Osteocyte (in vitro differentiated cells): Measurements from ENCODE around the gene TTLL11. TPM values are rescaled to one million over a fixed set of nuclear protein-coding genes. Genes with fewer than 3 reads are reported as not detected.

Experiments used
- DNase-seq: peaks from one replicate; pipeline ENCODE4 v3.0.0; 2021; ENCODE audit warnings: mixed read lengths; ENCODE audit not compliant: unreplicated experiment; ENCODE audit errors: extremely low spot score
- H3K27ac Mint-ChIP-seq: one replicate; pipeline ENCODE4 v1.8.0; 2021; ENCODE audit warnings: mild to moderate bottlenecking, mixed read lengths; ENCODE audit not compliant: unreplicated experiment
- H3K27me3 Mint-ChIP-seq: one replicate; pipeline ENCODE4 v1.8.0; 2021; ENCODE audit warnings: mixed read lengths; ENCODE audit not compliant: unreplicated experiment
- H3K36me3 Mint-ChIP-seq: one replicate; pipeline ENCODE4 v1.8.0; 2021; ENCODE audit warnings: mixed read lengths; ENCODE audit not compliant: unreplicated experiment
- H3K4me1 Mint-ChIP-seq: one replicate; pipeline ENCODE4 v1.8.0; 2021; ENCODE audit warnings: mixed read lengths; ENCODE audit not compliant: unreplicated experiment
- H3K4me3 Mint-ChIP-seq: one replicate; pipeline ENCODE4 v1.8.0; 2021; ENCODE audit warnings: mild to moderate bottlenecking, moderate library complexity, mixed read lengths; ENCODE audit not compliant: unreplicated experiment
- H3K9me3 Mint-ChIP-seq: one replicate; pipeline ENCODE4 v1.8.0; 2021; ENCODE audit warnings: mixed read lengths; ENCODE audit not compliant: unreplicated experiment
- total RNA-seq: library from RNA; stranded (reverse); gene quantifications from 2 replicates; pipeline ENCODE4 v1.2.1, GENCODE V29; 2021
- TF ChIP-seq, protein P1 (sequence below): fragments of 200-600 bp; sonication (generic); IDR thresholded peaks from 2 replicates; pipeline ENCODE4 v1.5.0; 2021; ENCODE audit warnings: antibody characterized with exemption, mild to moderate bottlenecking, moderate library complexity

TTLL11 gene
- total RNA-seq, 1 donor from 2014 or later: 6.0 TPM

DNA sequence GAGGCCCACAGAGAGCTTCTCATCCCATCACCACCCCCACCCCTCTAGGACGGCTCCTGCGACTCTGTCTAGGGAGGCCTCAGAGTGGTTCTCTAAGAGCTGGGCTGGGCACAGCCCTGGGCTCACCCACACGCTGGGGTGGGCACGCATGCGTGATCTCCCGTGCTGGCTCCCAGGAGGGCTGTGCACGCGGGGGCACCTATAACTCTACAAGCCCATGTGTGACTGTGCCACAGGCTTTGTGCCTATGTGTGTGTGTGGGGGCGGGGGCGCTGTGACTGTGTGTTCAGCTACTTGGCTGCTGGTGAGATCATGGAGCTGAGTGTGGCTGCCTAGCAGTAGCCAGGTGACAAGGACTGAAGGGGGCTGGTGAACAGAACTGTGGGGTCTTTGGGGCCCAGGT lies 34.3 kb upstream of the TTLL11 start:
- DNase-seq: no peak
- TF ChIP-seq, protein P1, sequence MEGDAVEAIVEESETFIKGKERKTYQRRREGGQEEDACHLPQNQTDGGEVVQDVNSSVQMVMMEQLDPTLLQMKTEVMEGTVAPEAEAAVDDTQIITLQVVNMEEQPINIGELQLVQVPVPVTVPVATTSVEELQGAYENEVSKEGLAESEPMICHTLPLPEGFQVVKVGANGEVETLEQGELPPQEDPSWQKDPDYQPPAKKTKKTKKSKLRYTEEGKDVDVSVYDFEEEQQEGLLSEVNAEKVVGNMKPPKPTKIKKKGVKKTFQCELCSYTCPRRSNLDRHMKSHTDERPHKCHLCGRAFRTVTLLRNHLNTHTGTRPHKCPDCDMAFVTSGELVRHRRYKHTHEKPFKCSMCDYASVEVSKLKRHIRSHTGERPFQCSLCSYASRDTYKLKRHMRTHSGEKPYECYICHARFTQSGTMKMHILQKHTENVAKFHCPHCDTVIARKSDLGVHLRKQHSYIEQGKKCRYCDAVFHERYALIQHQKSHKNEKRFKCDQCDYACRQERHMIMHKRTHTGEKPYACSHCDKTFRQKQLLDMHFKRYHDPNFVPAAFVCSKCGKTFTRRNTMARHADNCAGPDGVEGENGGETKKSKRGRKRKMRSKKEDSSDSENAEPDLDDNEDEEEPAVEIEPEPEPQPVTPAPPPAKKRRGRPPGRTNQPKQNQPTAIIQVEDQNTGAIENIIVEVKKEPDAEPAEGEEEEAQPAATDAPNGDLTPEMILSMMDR: no peak
- H3K27ac Mint-ChIP-seq: no peak overlapping the region
- no peaks in the 10 kb centered on the region for H3K36me3 Mint-ChIP-seq
- H3K4me1 Mint-ChIP-seq: peaks cover 14% of the 10 kb centered on the region
- no peak overlapping the region for H3K4me3 Mint-ChIP-seq
- H3K9me3 Mint-ChIP-seq: no peaks in the 10 kb centered on the region
- H3K27me3 Mint-ChIP-seq: peaks cover 15% of the 10 kb centered on the region

DNA sequence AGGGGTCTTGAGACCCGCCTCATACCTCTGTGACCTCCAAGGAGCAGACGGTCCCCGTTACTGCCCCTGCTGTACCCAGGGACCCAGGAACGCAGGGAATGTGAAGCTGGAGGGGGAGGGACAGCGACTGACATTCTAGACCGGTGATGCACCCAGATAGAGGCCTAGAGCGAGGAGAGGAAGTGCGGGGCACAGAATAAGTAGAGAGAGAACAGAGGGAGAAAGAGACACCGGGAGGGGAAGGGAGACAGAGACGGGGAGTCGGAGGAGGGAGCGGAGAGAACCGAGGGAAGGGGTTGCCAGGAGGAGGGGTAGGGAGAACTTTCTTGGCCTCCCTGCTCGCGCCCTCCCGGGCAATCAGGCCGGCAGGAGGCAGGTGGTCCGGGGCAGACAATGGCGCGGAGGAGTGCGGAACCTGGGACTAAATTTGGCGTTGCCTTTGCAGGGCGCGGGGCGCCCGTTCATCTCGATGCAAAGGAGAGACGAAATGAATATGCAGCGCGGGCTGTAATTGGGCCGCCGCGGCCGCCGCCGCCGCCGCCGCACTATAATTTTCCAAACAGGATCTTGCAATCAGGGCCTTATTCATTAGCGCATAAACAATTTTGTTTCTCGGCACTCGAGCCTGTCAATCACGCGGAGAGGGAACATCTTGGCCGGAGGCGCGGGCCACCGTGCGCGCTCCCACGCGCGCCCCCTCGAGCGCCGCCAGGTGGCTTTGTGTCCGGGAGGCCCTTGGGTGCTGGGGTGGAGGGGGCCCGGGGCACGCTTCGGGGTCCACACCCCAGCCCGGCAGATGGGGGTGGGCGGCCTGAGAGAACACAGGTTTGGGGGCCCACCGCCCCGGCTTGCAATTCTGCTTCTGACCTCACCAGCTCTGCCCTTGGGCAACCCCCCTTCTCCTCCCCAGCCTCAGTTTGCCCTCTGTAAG lies 33.5 kb upstream of the TTLL11 start:
- peaks cover 14% of the 10 kb centered on the region for H3K4me1 Mint-ChIP-seq
- TF ChIP-seq, protein P1: peak; percentile 6
- H3K27ac Mint-ChIP-seq: no peak overlapping the region
- H3K4me3 Mint-ChIP-seq: peak overlapping the region; percentile 51
- H3K27me3 Mint-ChIP-seq: peaks cover 11% of the 10 kb centered on the region
- H3K9me3 Mint-ChIP-seq: no peaks in the 10 kb centered on the region
- DNase-seq: no peak
- no peaks in the 10 kb centered on the region for H3K36me3 Mint-ChIP-seq

DNA sequence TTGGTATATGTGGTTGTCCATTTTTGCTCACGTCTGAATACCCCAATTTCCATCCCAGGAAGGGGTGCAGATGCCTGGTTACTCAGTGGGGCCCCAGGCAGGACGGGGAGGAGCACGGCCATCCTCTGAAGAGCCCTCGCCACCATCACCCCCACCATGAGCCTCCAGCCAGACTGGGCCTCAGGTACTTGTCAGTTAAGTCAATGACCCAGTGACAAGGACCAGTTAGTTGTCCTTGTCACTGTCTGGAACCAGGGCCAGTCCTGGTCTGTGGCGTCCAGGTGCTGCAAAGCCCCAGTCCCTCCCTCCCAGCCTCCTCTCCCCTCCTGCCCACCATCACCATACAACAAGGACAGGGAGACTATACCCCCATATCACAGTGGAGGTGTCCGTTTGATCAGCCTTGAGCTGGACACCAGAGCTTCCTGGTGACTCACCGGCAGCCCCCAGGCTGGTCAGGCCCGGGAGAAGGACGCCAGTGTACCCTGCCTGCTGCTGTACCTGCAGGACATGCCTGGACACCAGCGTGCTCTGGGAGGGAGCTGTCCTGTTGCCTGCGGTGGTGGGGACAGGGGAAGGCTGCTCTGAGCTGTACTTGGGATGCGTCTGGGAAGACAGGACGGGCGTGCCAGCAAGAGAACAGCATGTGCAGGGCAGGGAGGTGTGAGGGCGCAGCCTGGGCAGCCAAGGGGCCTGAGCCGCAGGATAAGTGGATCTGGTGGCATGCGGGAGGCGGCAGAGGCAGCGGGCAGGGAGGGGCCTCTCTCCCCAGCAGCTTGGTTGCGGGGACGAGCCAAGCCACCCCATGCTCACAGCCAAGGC lies 32.6 kb upstream of the TTLL11 start:
- H3K36me3 Mint-ChIP-seq: no peaks in the 10 kb centered on the region
- no peak for DNase-seq
- no peak overlapping the region for H3K27ac Mint-ChIP-seq
- peaks cover 11% of the 10 kb centered on the region for H3K27me3 Mint-ChIP-seq
- peaks cover 14% of the 10 kb centered on the region for H3K4me1 Mint-ChIP-seq
- H3K9me3 Mint-ChIP-seq: no peaks in the 10 kb centered on the region
- H3K4me3 Mint-ChIP-seq: no peak overlapping the region
- TF ChIP-seq, protein P1: no peak

DNA sequence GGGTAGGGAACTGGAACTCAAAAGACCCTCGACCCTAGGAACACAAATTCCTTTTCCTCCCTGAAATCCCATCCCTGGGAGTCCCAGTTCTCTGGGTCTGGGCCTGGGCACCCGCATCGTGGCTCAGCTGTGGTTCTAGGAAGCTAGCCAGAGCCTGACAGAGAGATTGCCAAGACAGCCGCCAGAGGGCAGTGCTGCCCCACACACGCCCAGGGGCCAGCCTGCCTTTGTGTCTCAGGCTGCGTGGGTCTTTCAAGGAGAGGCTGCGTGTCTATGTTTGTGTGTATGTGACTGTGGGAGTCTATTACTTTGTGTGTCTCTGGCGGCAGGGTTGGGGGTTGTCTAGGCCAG lies 32.0 kb upstream of the TTLL11 start:
- peaks cover 11% of the 10 kb centered on the region for H3K27me3 Mint-ChIP-seq
- no peaks in the 10 kb centered on the region for H3K9me3 Mint-ChIP-seq
- no peaks in the 10 kb centered on the region for H3K36me3 Mint-ChIP-seq
- TF ChIP-seq, protein P1: peak; percentile 97
- peaks cover 14% of the 10 kb centered on the region for H3K4me1 Mint-ChIP-seq
- H3K4me3 Mint-ChIP-seq: no peak overlapping the region
- H3K27ac Mint-ChIP-seq: no peak overlapping the region
- peak; percentile 95 for DNase-seq

DNA sequence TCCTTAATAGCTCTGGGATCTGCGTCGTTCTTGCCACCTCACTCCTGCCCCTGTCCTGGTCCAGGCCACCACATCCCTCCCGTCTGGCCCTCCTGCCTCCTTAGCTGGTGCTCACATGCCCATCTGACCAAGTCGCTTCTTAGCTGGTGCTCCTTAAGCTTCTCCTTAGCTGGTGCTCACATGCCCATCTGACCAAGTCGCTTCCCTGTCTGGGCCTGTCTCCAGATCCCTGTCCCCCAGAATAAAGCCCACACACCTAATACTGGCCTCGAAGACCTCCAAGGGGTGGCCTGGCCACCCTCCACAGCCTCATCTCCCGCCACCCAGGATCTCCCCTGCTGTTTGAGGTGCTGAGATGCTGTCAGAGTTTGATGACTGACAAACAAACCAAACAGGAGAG lies 31.4 kb upstream of the TTLL11 start:
- no peak for DNase-seq
- H3K4me3 Mint-ChIP-seq: no peak overlapping the region
- H3K27me3 Mint-ChIP-seq: peaks cover 11% of the 10 kb centered on the region
- no peaks in the 10 kb centered on the region for H3K36me3 Mint-ChIP-seq
- no peak overlapping the region for H3K27ac Mint-ChIP-seq
- peaks cover 14% of the 10 kb centered on the region for H3K4me1 Mint-ChIP-seq
- H3K9me3 Mint-ChIP-seq: no peaks in the 10 kb centered on the region
- TF ChIP-seq, protein P1: no peak
